ENCODE measurements around the gene ARL17B. TPM values are rescaled to one million over a fixed set of nuclear protein-coding genes. Genes with fewer than 3 reads are reported as not detected.
A peak's percentile ranks its signal among the peaks of the same experiment; 100 is the strongest.
"Not testable (repeated sequence)": the region's sequence is repeated elsewhere in the genome, so short reads cannot be mapped to it uniquely, and the experiment has no call there.

Gene ARL17B
- total RNA-seq, 2 experiments from 2014 or later: 40.3 to 41.4 TPM

DNA sequence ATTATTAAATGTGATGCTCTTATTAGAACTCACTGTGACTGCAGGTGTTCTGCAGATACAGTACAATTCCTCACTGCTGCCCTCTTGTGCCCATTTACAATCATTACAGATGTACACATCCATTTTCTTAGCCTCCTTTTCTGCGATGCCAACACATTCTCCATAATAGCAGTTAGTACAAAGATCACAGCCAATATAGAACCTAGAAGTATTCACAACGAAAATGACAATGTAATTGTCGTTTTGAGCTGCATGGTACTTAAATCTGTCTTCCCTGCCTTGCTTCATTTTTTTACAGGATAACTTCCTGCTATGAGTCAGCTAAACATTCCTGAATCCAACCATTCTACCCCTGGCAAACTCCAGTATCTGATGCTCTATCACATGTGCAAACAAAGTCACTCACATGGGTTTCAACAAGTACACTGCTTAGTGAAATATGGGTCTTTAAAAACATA, 74.8 kb downstream of the ARL17B start:
- H3K4me1 Mint-ChIP-seq (ENCODE audit: low read depth): peaks cover 20% of the 10 kb centered on the region
- TF ChIP-seq, protein P1, sequence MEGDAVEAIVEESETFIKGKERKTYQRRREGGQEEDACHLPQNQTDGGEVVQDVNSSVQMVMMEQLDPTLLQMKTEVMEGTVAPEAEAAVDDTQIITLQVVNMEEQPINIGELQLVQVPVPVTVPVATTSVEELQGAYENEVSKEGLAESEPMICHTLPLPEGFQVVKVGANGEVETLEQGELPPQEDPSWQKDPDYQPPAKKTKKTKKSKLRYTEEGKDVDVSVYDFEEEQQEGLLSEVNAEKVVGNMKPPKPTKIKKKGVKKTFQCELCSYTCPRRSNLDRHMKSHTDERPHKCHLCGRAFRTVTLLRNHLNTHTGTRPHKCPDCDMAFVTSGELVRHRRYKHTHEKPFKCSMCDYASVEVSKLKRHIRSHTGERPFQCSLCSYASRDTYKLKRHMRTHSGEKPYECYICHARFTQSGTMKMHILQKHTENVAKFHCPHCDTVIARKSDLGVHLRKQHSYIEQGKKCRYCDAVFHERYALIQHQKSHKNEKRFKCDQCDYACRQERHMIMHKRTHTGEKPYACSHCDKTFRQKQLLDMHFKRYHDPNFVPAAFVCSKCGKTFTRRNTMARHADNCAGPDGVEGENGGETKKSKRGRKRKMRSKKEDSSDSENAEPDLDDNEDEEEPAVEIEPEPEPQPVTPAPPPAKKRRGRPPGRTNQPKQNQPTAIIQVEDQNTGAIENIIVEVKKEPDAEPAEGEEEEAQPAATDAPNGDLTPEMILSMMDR (IDR thresholded peaks at IDR 0.05): peak; percentile 88
- intact Hi-C loops (cut with micrococcal nuclease): loop anchor here (10.0 kb wide), 1 partner anchor 282 kb away; no protein-coding TSS in a partner anchor
- H3K27ac Mint-ChIP-seq; H3K4me3 Mint-ChIP-seq; H3K36me3 Mint-ChIP-seq (ENCODE audit: low read depth); H3K9me3 Mint-ChIP-seq; H3K27me3 Mint-ChIP-seq; POLR2A ChIA-PET: not testable (repeated sequence)
- CTCF ChIA-PET: interaction anchor here (0.6 to 2.4 kb wide), 10 partner anchors 9 to 297 kb away, joined by 3 to 11 read pairs (median 4); no protein-coding TSS in a partner anchor
- DNase-seq: peak; percentile 69
- peak; percentile 82 for ATAC-seq

DNA sequence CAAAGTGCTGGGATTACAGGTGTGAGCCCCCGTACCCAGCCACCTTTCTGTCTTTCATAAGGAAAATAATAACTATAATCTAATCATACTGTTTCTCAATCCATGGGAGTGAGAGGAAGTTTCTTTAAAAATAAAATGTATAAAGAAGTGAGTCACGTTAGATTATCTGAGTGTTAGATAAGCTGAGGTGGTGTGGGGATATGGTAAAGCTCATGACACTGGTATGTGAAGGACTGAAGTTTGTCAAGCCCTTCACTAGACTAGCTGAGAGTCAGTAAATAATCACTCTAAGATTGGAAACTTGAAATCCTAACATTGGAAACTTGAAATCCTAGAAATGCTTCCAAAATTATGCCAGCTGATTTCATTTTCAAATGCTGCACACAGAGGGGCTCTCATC, 76.1 kb downstream of the ARL17B start:
- CTCF ChIA-PET: interaction anchor here (1.0 to 2.4 kb wide), 3 partner anchors 14 to 242 kb away, joined by 3 to 11 read pairs (median 9); no protein-coding TSS in a partner anchor
- H3K27me3 Mint-ChIP-seq; ATAC-seq; H3K27ac Mint-ChIP-seq; DNase-seq; H3K4me3 Mint-ChIP-seq; POLR2A ChIA-PET; H3K36me3 Mint-ChIP-seq (ENCODE audit: low read depth); H3K9me3 Mint-ChIP-seq: not testable (repeated sequence)
- intact Hi-C loops (cut with micrococcal nuclease): loop anchor here (10.0 kb wide), 1 partner anchor 281 kb away; no protein-coding TSS in a partner anchor
- peaks cover 20% of the 10 kb centered on the region for H3K4me1 Mint-ChIP-seq (ENCODE audit: low read depth)

DNA sequence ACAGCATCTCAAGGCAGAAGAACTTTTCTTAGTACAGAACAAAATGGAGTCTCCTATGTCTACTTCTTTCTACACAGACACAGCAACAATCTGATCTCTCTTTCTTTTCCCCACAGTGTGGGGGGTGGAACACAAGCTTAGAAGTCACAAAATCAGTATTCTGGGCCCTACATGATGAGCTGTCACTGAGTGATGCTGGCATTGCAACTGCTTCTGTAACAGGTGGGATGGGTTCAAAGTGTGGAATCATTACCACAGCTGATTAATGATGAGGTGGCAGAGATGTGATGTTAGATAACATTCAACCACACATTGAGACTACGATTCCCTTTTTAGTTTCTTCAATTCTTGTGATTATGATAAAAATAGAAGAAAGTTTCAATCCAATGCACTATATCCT, 77.1 kb downstream of the ARL17B start:
- peak; percentile 94 for ATAC-seq
- H3K36me3 Mint-ChIP-seq (ENCODE audit: low read depth); H3K4me3 Mint-ChIP-seq; H3K27me3 Mint-ChIP-seq; H3K9me3 Mint-ChIP-seq; POLR2A ChIA-PET: not testable (repeated sequence)
- intact Hi-C loops (cut with micrococcal nuclease): loop anchor here (10.0 kb wide), 1 partner anchor 280 kb away; no protein-coding TSS in a partner anchor
- peak; percentile 55 for DNase-seq
- Mint-ChIP-seq H3K27ac (peak overlapping the region; percentile 14), H3K4me1 (ENCODE audit: low read depth) (peaks cover 20% of the 10 kb centered on the region)
- CTCF ChIA-PET: interaction anchor here (0.7 kb wide), 1 partner anchor 282 kb away, joined by 3 read pairs; no protein-coding TSS in a partner anchor

DNA sequence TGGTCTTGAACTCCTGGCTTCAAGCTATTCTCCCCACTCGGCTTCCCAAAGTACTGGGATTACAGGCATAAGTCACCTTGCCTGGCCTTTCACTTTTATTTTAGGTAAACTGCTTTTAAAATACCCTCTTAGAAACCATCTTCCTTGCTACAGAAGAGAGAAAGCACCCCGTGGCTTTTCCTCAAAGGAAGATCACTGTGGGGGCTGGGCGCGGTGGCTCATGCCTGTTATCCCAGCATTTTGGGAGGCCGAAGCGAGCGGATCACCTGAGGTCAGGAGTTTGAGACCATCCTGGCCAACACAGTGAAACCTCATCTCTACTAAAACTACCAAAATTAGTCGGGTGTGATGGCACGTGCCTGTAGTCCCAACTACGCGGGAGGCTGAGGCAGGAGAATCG, 78.9 kb downstream of the ARL17B start:
- H3K4me3 Mint-ChIP-seq; H3K9me3 Mint-ChIP-seq; POLR2A ChIA-PET; ATAC-seq; H3K27me3 Mint-ChIP-seq; CTCF ChIA-PET; H3K27ac Mint-ChIP-seq; DNase-seq; H3K36me3 Mint-ChIP-seq (ENCODE audit: low read depth): not testable (repeated sequence)
- H3K4me1 Mint-ChIP-seq (ENCODE audit: low read depth): peaks cover 20% of the 10 kb centered on the region
- intact Hi-C loops (cut with micrococcal nuclease): loop anchor here (10.0 kb wide), 1 partner anchor 278 kb away; no protein-coding TSS in a partner anchor

DNA sequence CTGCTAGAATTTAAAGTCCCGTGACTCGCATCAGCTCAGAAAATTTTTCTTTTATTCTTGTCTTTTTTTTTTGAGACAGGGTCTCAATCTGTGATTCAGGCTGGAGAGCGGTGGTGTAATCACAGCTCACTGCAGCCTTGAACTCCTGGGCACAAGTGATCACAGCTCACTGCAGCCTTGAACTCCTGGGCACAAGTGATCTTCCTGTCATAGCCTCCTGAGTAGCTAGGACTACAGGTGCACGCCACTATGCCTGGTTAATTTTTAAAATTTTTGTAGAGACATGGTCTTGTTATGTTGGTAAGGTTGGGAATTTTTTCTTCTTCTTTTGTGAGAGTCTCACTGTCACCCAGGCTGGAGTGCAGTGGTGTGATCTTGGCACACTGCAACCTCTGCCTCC, 80.2 kb downstream of the ARL17B start:
- H3K36me3 Mint-ChIP-seq (ENCODE audit: low read depth); DNase-seq; H3K27me3 Mint-ChIP-seq; CTCF ChIA-PET; POLR2A ChIA-PET; H3K27ac Mint-ChIP-seq; H3K9me3 Mint-ChIP-seq; ATAC-seq; H3K4me3 Mint-ChIP-seq: not testable (repeated sequence)
- intact Hi-C loops (cut with micrococcal nuclease): loop anchor here (10.0 kb wide), 1 partner anchor 277 kb away; no protein-coding TSS in a partner anchor
- peaks cover 15% of the 10 kb centered on the region for H3K4me1 Mint-ChIP-seq (ENCODE audit: low read depth)

DNA sequence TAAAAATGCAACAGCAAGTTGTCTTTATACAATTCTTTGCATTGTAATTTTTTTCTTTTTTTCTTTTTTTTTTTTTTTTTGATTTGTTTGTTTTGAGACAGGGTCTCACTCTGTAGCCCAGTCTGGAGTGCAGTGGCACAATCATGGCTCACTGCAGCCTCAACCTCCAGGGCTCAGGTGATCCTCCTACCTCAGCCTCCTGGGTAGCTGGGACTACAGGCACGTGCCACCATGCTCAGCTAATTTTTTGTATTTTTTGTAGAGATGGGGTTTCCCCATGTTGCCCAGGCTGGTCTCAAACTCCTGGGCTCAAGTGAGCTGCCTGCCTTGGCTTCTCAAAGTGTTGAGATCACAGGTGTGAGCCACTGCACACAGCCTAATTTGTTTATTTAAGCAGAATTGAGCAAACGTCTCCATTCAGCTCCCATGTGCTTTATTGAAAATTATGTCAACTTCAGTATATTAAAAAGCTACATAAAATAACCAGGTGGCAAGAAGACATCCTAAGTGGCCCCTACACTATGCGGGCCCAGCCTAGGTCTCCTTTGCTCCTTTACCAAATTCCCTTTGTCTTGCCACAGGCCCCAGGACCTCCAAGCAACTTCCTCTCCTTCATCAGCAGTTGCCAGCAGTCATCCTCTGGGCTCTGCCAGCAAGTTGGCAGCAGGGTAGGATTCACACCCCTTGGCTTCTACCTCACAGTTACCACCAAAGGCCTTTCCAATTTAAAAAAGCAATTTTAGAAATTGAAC, 84.7 kb downstream of the ARL17B start:
- intact Hi-C loops (cut with micrococcal nuclease); H3K36me3 Mint-ChIP-seq (ENCODE audit: low read depth); H3K4me1 Mint-ChIP-seq (ENCODE audit: low read depth); DNase-seq; POLR2A ChIA-PET; H3K27me3 Mint-ChIP-seq; ATAC-seq; H3K4me3 Mint-ChIP-seq; H3K27ac Mint-ChIP-seq; H3K9me3 Mint-ChIP-seq: not testable (repeated sequence)
- CTCF ChIA-PET: interaction anchor here (1.2 kb wide), 1 partner anchor 10 kb away, joined by 5 read pairs; no protein-coding TSS in a partner anchor

DNA sequence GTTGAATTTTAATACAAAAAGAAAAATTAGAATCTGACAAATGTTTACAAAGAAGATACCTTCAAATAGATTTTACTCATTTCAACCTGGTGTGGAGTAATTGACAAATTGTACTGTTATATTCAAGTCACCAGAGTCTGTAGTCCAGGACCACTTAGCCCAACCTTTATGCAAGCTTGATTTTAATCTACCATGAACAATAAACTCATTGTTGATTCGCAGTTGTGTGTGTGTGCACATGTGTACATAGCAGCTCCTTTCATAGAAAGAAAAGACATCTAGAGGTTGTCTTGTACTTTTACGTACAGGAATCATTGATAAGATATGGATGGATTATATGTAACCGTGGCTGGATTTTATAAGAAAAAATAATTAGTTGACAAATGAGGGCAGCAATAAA, 87.3 kb downstream of the ARL17B start:
- no peak overlapping the region for H3K27ac Mint-ChIP-seq
- no peak for ATAC-seq
- intact Hi-C loops (cut with micrococcal nuclease): no loop called here
- no peaks in the 10 kb centered on the region for H3K27me3 Mint-ChIP-seq
- no peak overlapping the region for H3K4me3 Mint-ChIP-seq
- DNase-seq: no peak
- POLR2A ChIA-PET: no interaction called here
- no peaks in the 10 kb centered on the region for H3K9me3 Mint-ChIP-seq
- TF ChIP-seq, protein P1 (IDR thresholded peaks at IDR 0.05): no peak
- CTCF ChIA-PET: no interaction called here
- H3K36me3 Mint-ChIP-seq (ENCODE audit: low read depth): no peaks in the 10 kb centered on the region
- H3K4me1 Mint-ChIP-seq (ENCODE audit: low read depth): no peaks in the 10 kb centered on the region

Measured in activated CD8-positive, alpha-beta T cell treated with anti-CD3 and anti-CD28 coated beads for 36 hours (primary cell).